ENCODE measurements around the gene PPP2R5B.

- no peak for TF ChIP-seq CTCF (IDR thresholded peaks at IDR 0.05)
- no peak for TF ChIP-seq POLR2AphosphoS5 (IDR thresholded peaks at IDR 0.05; ENCODE audit: low read depth, low read length)
Measured at GRCh38 chr11:64878223-64878493, 46.3 kb upstream of the PPP2R5B start.

Measured in Panc1 (cell line).